GM23248 (cell line): ENCODE results near the gene KAZN.

Experiments
- EZH2 ChIP-seq: fragments of 200-600 bp; sonication (generic); IDR thresholded peaks from 2 replicates; pipeline ENCODE4 v1.6.1; 2018; ENCODE audit warnings: antibody characterized with exemption, mild to moderate bottlenecking; ENCODE audit not compliant: insufficient read depth, poor library complexity, severe bottlenecking
- EZH2phosphoT487 ChIP-seq: fragments of 200-600 bp; sonication (generic); IDR thresholded peaks from 2 replicates; pipeline ENCODE4 v1.6.1; 2018; ENCODE audit warnings: antibody characterized with exemption, moderate library complexity, mild to moderate bottlenecking, low read depth; ENCODE audit not compliant: insufficient read depth

- no peak for TF ChIP-seq EZH2
- no peak for TF ChIP-seq EZH2phosphoT487
Measured at GRCh38 chr1:15007368-15007767, 408.9 kb downstream of the KAZN start.
